ENCODE data around the gene PRDM1.

Gene PRDM1

GRCh38 chr6:106084989-106085691 lies 996 bp upstream of the PRDM1 start:
- H3K36me3 ChIP-seq (ENCODE audit: control insufficient read depth, insufficient read depth, low read length, severe bottlenecking): no peaks in the 10 kb centered on the region
- no peaks in the 10 kb centered on the region for H3K9me3 ChIP-seq (ENCODE audit: control insufficient read depth, low read length)
- peak overlapping the region; percentile 71 for H3K9ac ChIP-seq (ENCODE audit: low read length)
- peak; percentile 75 for DNase-seq (ENCODE audit: low read depth)
- peaks cover 40% of the 10 kb centered on the region for H3K4me1 ChIP-seq (ENCODE audit: control insufficient read depth, insufficient read depth, low read length)
- H3K4me3 ChIP-seq (ENCODE audit: low read length): peak overlapping the region; percentile 87
- H3K27me3 ChIP-seq (replicated peaks; ENCODE audit: control insufficient read depth, insufficient read depth, low read length): no peaks in the 10 kb centered on the region

- peaks cover 40% of the 10 kb centered on the region for H3K4me1 ChIP-seq (ENCODE audit: control insufficient read depth, insufficient read depth, low read length)
- peak overlapping the region; percentile 71 for H3K9ac ChIP-seq (ENCODE audit: low read length)
- no peaks in the 10 kb centered on the region for H3K9me3 ChIP-seq (ENCODE audit: control insufficient read depth, low read length)
- H3K4me3 ChIP-seq (ENCODE audit: low read length): peak overlapping the region; percentile 87
- no peaks in the 10 kb centered on the region for H3K27me3 ChIP-seq (replicated peaks; ENCODE audit: control insufficient read depth, insufficient read depth, low read length)
- no peaks in the 10 kb centered on the region for H3K36me3 ChIP-seq (ENCODE audit: control insufficient read depth, insufficient read depth, low read length, severe bottlenecking)
- DNase-seq (ENCODE audit: low read depth): peak; percentile 53
These were observed 498 bp upstream of the PRDM1 start for GRCh38 chr6:106085692-106085983.

- no peak for DNase-seq (ENCODE audit: low read depth)
- Histone ChIP-seq H3K27me3 (replicated peaks; ENCODE audit: control insufficient read depth, insufficient read depth, low read length) (no peaks in the 10 kb centered on the region), H3K36me3 (ENCODE audit: control insufficient read depth, insufficient read depth, low read length, severe bottlenecking) (no peaks in the 10 kb centered on the region)
These were observed 659 bp downstream of the PRDM1 start for GRCh38 chr6:106086814-106087175.

GRCh38 chr6:106087548-106088325 lies 1.6 kb downstream of the PRDM1 start:
- peak overlapping the region; percentile 57 for H3K9ac ChIP-seq (ENCODE audit: low read length)
- H3K4me3 ChIP-seq (ENCODE audit: low read length): peak overlapping the region; percentile 87
- H3K4me1 ChIP-seq (ENCODE audit: control insufficient read depth, insufficient read depth, low read length): peaks cover 40% of the 10 kb centered on the region
- no peaks in the 10 kb centered on the region for H3K9me3 ChIP-seq (ENCODE audit: control insufficient read depth, low read length)
- DNase-seq (ENCODE audit: low read depth): peak; percentile 84
- no peaks in the 10 kb centered on the region for H3K36me3 ChIP-seq (ENCODE audit: control insufficient read depth, insufficient read depth, low read length, severe bottlenecking)
- H3K27me3 ChIP-seq (replicated peaks; ENCODE audit: control insufficient read depth, insufficient read depth, low read length): no peaks in the 10 kb centered on the region

More at GRCh38 chr6:106086814-106087175, 659 bp downstream of the PRDM1 start:
- Histone ChIP-seq H3K4me1 (ENCODE audit: control insufficient read depth, insufficient read depth, low read length) (peaks cover 40% of the 10 kb centered on the region), H3K9me3 (ENCODE audit: control insufficient read depth, low read length) (no peaks in the 10 kb centered on the region), H3K4me3 (ENCODE audit: low read length) (peak overlapping the region; percentile 87), H3K9ac (ENCODE audit: low read length) (peak overlapping the region; percentile 71)

- DNase-seq (ENCODE audit: low read depth): peak; percentile 76
- H3K9ac ChIP-seq (ENCODE audit: low read length): no peak overlapping the region
- H3K36me3 ChIP-seq (ENCODE audit: control insufficient read depth, insufficient read depth, low read length, severe bottlenecking): no peaks in the 10 kb centered on the region
- H3K4me1 ChIP-seq (ENCODE audit: control insufficient read depth, insufficient read depth, low read length): peaks cover 26% of the 10 kb centered on the region
- H3K27me3 ChIP-seq (replicated peaks; ENCODE audit: control insufficient read depth, insufficient read depth, low read length): no peaks in the 10 kb centered on the region
- H3K4me3 ChIP-seq (ENCODE audit: low read length): no peak overlapping the region
- no peaks in the 10 kb centered on the region for H3K9me3 ChIP-seq (ENCODE audit: control insufficient read depth, low read length)
These were observed 3.9 kb downstream of the PRDM1 start for GRCh38 chr6:106090001-106090400.

- Histone ChIP-seq H3K4me1 (ENCODE audit: control insufficient read depth, insufficient read depth, low read length) (peaks cover 16% of the 10 kb centered on the region), H3K9me3 (ENCODE audit: control insufficient read depth, low read length) (no peaks in the 10 kb centered on the region), H3K9ac (ENCODE audit: low read length) (no peak overlapping the region), H3K27me3 (replicated peaks; ENCODE audit: control insufficient read depth, insufficient read depth, low read length) (no peaks in the 10 kb centered on the region), H3K36me3 (ENCODE audit: control insufficient read depth, insufficient read depth, low read length, severe bottlenecking) (no peaks in the 10 kb centered on the region), H3K4me3 (ENCODE audit: low read length) (no peak overlapping the region)
- no peak for DNase-seq (ENCODE audit: low read depth)
These were observed 6.1 kb downstream of the PRDM1 start for GRCh38 chr6:106092279-106092678.

GRCh38 chr6:106094261-106094963 lies 8.3 kb downstream of the PRDM1 start:
- Histone ChIP-seq H3K36me3 (ENCODE audit: control insufficient read depth, insufficient read depth, low read length, severe bottlenecking) (no peaks in the 10 kb centered on the region), H3K9ac (ENCODE audit: low read length) (no peak overlapping the region), H3K4me3 (ENCODE audit: low read length) (no peak overlapping the region), H3K27me3 (replicated peaks; ENCODE audit: control insufficient read depth, insufficient read depth, low read length) (no peaks in the 10 kb centered on the region), H3K4me1 (ENCODE audit: control insufficient read depth, insufficient read depth, low read length) (peaks cover 23% of the 10 kb centered on the region), H3K9me3 (ENCODE audit: control insufficient read depth, low read length) (no peaks in the 10 kb centered on the region)
- no peak for DNase-seq (ENCODE audit: low read depth)

- Histone ChIP-seq H3K4me1 (ENCODE audit: control insufficient read depth, insufficient read depth, low read length) (peaks cover 23% of the 10 kb centered on the region), H3K9me3 (ENCODE audit: control insufficient read depth, low read length) (no peaks in the 10 kb centered on the region), H3K9ac (ENCODE audit: low read length) (no peak overlapping the region), H3K27me3 (replicated peaks; ENCODE audit: control insufficient read depth, insufficient read depth, low read length) (no peaks in the 10 kb centered on the region), H3K36me3 (ENCODE audit: control insufficient read depth, insufficient read depth, low read length, severe bottlenecking) (no peaks in the 10 kb centered on the region), H3K4me3 (ENCODE audit: low read length) (no peak overlapping the region)
- no peak for DNase-seq (ENCODE audit: low read depth)
These were observed 8.8 kb downstream of the PRDM1 start for GRCh38 chr6:106094964-106095335.

- no peaks in the 10 kb centered on the region for H3K27me3 ChIP-seq (replicated peaks; ENCODE audit: control insufficient read depth, insufficient read depth, low read length)
- H3K4me1 ChIP-seq (ENCODE audit: control insufficient read depth, insufficient read depth, low read length): peaks cover 23% of the 10 kb centered on the region
- H3K9me3 ChIP-seq (ENCODE audit: control insufficient read depth, low read length): no peaks in the 10 kb centered on the region
- H3K4me3 ChIP-seq (ENCODE audit: low read length): peak overlapping the region; percentile 88
- peak; percentile 85 for DNase-seq (ENCODE audit: low read depth)
- no peaks in the 10 kb centered on the region for H3K36me3 ChIP-seq (ENCODE audit: control insufficient read depth, insufficient read depth, low read length, severe bottlenecking)
- H3K9ac ChIP-seq (ENCODE audit: low read length): peak overlapping the region; percentile 84
These were observed 11.5 kb downstream of the PRDM1 start for GRCh38 chr6:106097411-106098231.

- Histone ChIP-seq H3K4me1 (ENCODE audit: control insufficient read depth, insufficient read depth, low read length) (peaks cover 26% of the 10 kb centered on the region), H3K9ac (ENCODE audit: low read length) (peak overlapping the region; percentile 84), H3K9me3 (ENCODE audit: control insufficient read depth, low read length) (no peaks in the 10 kb centered on the region), H3K36me3 (ENCODE audit: control insufficient read depth, insufficient read depth, low read length, severe bottlenecking) (no peaks in the 10 kb centered on the region), H3K4me3 (ENCODE audit: low read length) (peak overlapping the region; percentile 88), H3K27me3 (replicated peaks; ENCODE audit: control insufficient read depth, insufficient read depth, low read length) (no peaks in the 10 kb centered on the region)
- DNase-seq (ENCODE audit: low read depth): peak; percentile 47
These were observed 12.5 kb downstream of the PRDM1 start for GRCh38 chr6:106098383-106099234.

All from adipocyte (in vitro differentiated cells).